T-helper 2 cell treated with Interferon-gamma antibody and Interleukin-4, amounts not matched to agents 100 ng/mL and 5 ng/mL, for 36 hours (primary cell): ENCODE results near the gene TCEA2. TPM values are rescaled to one million over a fixed set of nuclear protein-coding genes. Genes with fewer than 3 reads are reported as not detected.

Experiments used
- intact Hi-C: fragments of 100-400 bp; cut with micrococcal nuclease; formaldehyde crosslinking; loops from one replicate; pipeline ENCODE4 v1.15.1; 2023
- total RNA-seq: library from RNA; stranded (reverse); gene quantifications from 2 replicates; pipeline ENCODE4 v1.2.3, GENCODE V29; 2022

TCEA2 gene
- total RNA-seq, 1 donor from 2014 or later, result 61.5 TPM

- intact Hi-C loops, result loop anchor here (5.0 kb wide), 1 partner anchor 42 kb away; the partner anchor contains the start of gene RGS19
These were observed 27.7 kb upstream of the TCEA2 start for GRCh38 chr20:64035066-64035932.

- intact Hi-C loops, result loop anchor here (5.0 kb wide), 1 partner anchor 41 kb away; the partner anchor contains the start of gene RGS19
These were observed 27.1 kb upstream of the TCEA2 start, which contains the start of gene C20orf204 for GRCh38 chr20:64035933-64036345. C20orf204 (plus strand) TSS chr20:64036182; CDS start chr20:64036324, 142 bp downstream.

- intact Hi-C loops, result loop anchor here (5.0 kb wide), 1 partner anchor 41 kb away; the partner anchor contains the start of gene RGS19
These were observed 26.4 kb upstream of the TCEA2 start for GRCh38 chr20:64036346-64037198.

DNA sequence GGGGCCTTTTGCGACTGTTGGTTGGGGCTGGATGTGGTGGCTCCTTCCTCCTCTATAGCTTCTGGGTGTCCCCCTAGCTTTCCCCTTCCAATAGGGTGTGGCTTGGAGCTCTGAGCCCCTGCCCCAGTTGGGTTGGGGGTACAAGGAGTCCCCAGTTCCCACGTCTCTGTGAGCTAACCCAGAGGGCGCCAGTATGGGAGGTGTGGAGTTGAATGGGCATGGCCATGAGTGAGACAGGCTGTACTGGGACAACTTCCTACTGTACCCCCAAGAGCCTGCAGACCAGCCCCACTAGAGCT lies 25.9 kb upstream of the TCEA2 start:
- intact Hi-C loops, result loop anchor here (5.0 kb wide), 1 partner anchor 40 kb away; the partner anchor contains the start of gene RGS19

DNA sequence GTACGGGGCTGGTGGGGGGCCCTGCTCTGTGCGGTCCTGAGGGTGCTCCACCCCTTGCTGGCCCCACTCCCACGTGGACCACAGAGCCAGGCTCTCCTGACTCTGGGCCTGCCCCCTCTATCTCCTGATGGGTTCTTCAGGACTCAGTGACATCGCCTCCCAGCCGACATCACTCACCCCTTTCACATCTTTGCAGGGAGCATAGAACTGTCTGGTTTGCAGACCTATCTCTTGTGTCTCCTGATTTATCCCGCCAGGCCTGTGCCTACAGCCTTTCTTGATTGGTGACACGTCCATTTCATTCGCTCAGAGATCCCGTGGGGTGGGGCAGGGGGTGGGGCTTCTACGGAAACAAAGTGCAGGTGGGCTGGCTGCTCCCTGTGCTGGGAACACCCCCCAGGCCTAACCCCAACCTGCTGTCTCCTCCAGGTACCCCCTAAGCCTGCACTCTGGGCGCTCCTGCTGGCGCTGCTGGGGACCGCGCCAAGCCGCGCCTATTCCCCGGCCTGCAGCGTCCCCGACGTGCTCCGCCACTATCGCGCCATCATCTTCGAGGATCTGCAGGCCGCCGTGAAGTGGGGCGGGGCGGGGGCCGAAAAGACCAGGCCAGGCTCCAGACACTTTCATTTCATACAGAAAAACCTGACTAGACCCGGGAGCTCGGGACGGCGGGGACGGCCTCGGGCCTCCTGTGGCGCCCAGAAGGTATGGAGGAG lies 25.3 kb upstream of the TCEA2 start:
- intact Hi-C loops, result loop anchor here (1.0 to 5.0 kb wide), 5 partner anchors 12 to 83 kb away; partner anchors contain the start of genes RGS19 and SOX18

- intact Hi-C loops, result loop anchor here (1.0 to 5.0 kb wide), 5 partner anchors 11 to 83 kb away; partner anchors contain the start of genes RGS19 and SOX18
These were observed 24.8 kb upstream of the TCEA2 start for GRCh38 chr20:64038224-64038564.

GRCh38 chr20:64038565-64039292 lies 24.3 kb upstream of the TCEA2 start:
- intact Hi-C loops, result loop anchor here (1.0 to 5.0 kb wide), 5 partner anchors 11 to 82 kb away; partner anchors contain the start of genes RGS19 and SOX18

GRCh38 chr20:64039293-64040160 lies 23.5 kb upstream of the TCEA2 start:
- intact Hi-C loops, result loop anchor here (2.0 to 5.0 kb wide), 3 partner anchors 17 to 81 kb away; partner anchors contain the start of gene RGS19

DNA sequence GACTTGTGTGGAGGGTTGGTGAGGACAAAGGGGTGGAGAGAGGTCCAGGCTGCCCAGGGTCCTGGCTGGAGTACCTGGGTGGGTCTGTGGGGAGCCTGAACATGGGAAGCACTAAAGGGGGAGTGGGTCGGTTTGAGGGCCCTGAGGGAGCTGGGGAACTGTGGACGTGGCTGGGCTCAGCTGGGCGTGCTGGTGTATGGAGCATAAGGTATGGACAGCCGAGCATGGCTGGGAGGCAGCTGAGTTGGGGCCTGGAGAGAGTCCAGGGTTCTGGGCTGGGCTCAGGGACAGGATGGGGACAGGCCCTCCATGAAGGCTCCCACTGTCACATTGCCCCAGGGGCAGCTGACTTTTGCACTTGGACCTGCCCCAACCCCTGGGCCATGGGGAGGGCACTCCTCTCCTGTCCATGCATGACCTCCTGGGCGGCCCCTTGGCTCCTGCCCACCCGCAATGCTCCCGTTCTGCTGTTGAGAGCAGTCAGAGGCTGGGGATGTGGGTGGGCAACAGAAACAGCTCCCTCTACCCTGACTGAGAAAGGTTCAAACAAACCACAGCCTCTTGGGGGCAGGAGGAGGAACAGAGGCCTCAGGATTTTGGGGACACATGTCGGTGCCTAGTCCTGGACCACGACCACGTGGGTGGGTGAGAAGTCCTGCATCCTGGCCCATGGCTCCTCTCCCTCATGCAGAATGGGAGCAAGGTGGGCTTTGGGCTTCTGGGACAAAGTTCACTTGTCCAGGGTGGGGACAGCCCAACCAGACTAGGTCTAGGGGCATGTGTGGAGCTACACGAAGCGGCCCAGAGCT lies 22.6 kb upstream of the TCEA2 start:
- intact Hi-C loops, result no loop called here

GRCh38 chr20:64041040-64041780 lies 21.8 kb upstream of the TCEA2 start:
- intact Hi-C loops, result no loop called here

DNA sequence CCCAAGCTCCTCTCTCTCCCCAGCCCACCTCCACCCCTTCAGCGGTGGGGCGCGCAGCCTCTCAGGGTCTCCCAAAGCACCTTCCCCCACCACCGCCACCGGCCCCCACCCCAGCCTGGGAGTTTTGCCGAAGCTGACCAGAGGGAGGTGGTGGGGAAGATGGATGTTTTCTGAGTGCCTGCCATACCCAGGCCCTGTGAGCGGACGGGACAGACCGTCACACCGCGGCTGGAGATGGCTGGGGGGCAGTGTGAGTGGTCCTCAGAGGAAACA lies 21.3 kb upstream of the TCEA2 start:
- intact Hi-C loops, result no loop called here

- intact Hi-C loops, result no loop called here
These were observed 20.8 kb upstream of the TCEA2 start for GRCh38 chr20:64042054-64042781.

DNA sequence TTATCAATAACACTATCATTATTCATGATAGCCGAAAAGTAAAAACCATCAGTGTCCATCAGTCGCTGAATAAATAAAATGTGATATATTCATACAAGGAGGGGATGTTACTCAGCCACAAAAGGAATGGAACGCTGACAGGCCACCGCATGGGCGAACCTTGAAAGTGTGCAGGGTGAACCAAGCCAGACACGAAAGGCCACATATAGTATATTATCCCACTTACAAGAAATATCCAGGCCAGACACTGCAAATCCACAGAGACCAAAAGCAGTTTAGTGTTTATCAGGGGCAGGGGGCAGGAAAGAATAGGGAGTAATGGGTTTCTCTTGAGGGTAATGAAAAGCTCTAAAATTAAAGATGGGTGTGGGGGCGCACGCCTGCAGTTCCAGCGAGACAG lies 19.2 kb upstream of the TCEA2 start:
- intact Hi-C loops, result no loop called here

DNA sequence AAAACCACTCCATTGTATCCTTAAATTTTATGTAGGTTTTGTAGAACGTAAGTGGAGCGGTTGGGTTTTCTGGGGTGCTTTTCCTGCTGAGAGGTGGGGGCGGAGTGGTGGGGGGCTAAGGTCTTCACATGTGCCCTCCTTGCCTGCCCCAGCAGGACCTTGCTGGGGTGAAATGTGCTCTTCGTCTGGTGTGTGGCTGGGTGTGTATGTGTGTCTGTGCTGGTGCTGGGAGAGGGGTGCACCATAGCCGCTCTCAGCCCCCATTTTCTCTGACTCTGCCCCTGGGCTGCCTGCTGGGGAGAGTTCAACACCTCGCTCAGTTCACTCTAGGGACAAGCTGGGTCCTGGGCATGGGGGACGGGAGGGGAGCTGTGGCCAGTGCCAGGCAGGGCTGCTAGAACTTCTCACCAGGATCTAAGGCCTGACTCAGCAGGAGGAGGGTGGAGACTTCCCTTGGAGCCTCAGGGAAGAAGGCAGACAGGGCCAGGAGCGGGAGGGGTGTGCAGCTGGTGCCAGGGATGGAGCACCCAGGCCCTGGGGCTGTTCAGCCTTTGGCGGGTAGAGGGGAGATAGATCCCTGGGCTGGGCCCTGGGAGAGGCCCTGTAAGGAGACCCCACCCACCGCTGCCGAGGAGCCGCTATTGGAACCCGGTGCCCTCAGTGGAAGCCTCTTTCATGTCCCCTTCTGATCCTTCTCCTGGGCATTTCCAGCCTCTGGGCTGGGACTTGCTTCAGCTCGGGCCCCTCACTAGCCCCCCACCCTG lies 18.3 kb upstream of the TCEA2 start:
- intact Hi-C loops, result no loop called here

DNA sequence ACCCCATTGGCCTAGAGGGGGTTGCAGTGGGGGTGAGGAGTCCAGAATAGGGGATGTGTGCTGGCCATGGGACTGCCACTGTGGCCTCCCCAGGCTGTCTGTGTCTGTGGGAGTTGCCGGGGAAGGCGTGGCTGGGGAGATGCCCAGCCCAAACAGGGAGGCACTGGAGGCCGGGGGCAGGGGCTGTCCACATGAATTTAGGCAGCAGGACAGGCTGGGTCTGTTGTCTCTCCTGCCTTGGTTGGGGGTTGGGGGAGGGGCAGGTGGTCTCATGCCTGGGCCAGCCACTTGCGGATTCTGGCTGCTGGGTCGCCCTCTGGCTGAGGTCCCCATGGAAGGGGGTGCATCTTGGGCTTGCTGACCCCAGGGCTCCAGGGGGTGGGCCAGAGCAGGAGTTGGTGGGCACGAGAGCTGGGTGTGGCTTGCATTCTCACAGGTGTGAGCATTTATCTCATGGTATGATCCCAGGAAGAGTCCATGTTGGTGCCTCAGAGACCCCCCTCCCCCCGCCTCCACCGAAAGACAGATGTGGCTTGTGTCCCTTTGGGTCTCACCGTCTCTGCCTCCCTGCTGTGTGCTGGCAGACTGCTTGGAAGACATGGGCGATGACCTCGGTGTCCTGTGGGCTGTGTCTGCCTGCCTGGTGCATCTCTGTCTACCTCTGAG lies 17.5 kb upstream of the TCEA2 start:
- intact Hi-C loops, result no loop called here

- intact Hi-C loops, result no loop called here
These were observed 16.0 kb upstream of the TCEA2 start for GRCh38 chr20:64047046-64047389.
